CD4-positive, alpha-beta memory T cell (primary cell): ENCODE measurements around the gene PFN3. TPM values are rescaled to one million over a fixed set of nuclear protein-coding genes. Genes with fewer than 3 reads are reported as not detected.

Experiments
- CTCF ChIA-PET: fragments of 350-600 bp; sonication (Branson Sonifier 250); formaldehyde crosslinking; loops from one replicate; lab custom pipeline; 2021; ENCODE audit warnings: inconsistent platforms; ENCODE audit not compliant: partially characterized antibody; lab: Charles Lee
- POLR2A ChIA-PET: fragments of 350-600 bp; sonication (Branson Sonifier 250); formaldehyde crosslinking; loops from one replicate; lab custom pipeline; 2021; ENCODE audit not compliant: partially characterized antibody; lab: Charles Lee
- DNase-seq, 5 donors: peaks; one replicate each; pipeline versions ENCODE4 v3.0.0 to v3.0.0-alpha.2; 2020 to 2022; ENCODE audit warnings: mixed read lengths in 1 of 5
- H3K27ac ChIP-seq: one replicate; pipeline ENCODE4 v1.7.0; 2013; ENCODE audit warnings: low read depth, low read length
- H3K27me3 ChIP-seq: 2 replicates; pipeline ENCODE4 v1.7.0; 2013; ENCODE audit warnings: mild to moderate bottlenecking, low read length, moderate library complexity; ENCODE audit not compliant: insufficient read depth
- H3K36me3 ChIP-seq: 2 replicates; pipeline ENCODE4 v1.7.0; 2013; ENCODE audit warnings: mild to moderate bottlenecking, low read length, moderate library complexity; ENCODE audit not compliant: insufficient read depth
- H3K4me1 ChIP-seq: 2 replicates; pipeline ENCODE4 v1.7.0; 2013; ENCODE audit warnings: mild to moderate bottlenecking, low read length, moderate library complexity; ENCODE audit not compliant: insufficient read depth
- H3K4me3 ChIP-seq, 2 donors: one replicate each; pipeline ENCODE4 v1.7.0; 2013; ENCODE audit warnings: low read length in 2 of 2, mild to moderate bottlenecking in 1 of 2
- H3K9me3 ChIP-seq, 2 donors: one replicate each; pipeline ENCODE4 v1.7.0; 2013; ENCODE audit warnings: low read length in 2 of 2, control low read depth in 1 of 2; ENCODE audit not compliant: control insufficient read depth in 1 of 2
- H3K27ac Mint-ChIP-seq, 7 donors: one replicate each; pipeline ENCODE4 v1.8.0; 2020 to 2021; ENCODE audit warnings: mixed read lengths in 7 of 7, mild to moderate bottlenecking in 6 of 7, inconsistent platforms in 3 of 7, moderate library complexity in 3 of 7
- H3K27me3 Mint-ChIP-seq, 2 donors: one replicate each; pipeline ENCODE4 v1.8.0; 2020 to 2021; ENCODE audit warnings: mixed read lengths in 2 of 2
- H3K36me3 Mint-ChIP-seq, 2 donors: one replicate each; pipeline ENCODE4 v1.8.0; 2020 to 2021; ENCODE audit warnings: mixed read lengths in 2 of 2, inconsistent platforms in 1 of 2, mild to moderate bottlenecking in 1 of 2
- H3K4me1 Mint-ChIP-seq, 4 donors: one replicate each; pipeline ENCODE4 v1.8.0; 2020 to 2021; ENCODE audit warnings: mixed read lengths in 4 of 4, mild to moderate bottlenecking in 1 of 4
- H3K4me3 Mint-ChIP-seq, 8 donors: one replicate each; pipeline ENCODE4 v1.8.0; 2020 to 2021; ENCODE audit warnings: mixed read lengths in 8 of 8, mild to moderate bottlenecking in 7 of 8, moderate library complexity in 6 of 8, inconsistent platforms in 3 of 8
- H3K9me3 Mint-ChIP-seq, 8 donors: one replicate each; pipeline ENCODE4 v1.8.0; 2020 to 2021; ENCODE audit warnings: mixed read lengths in 8 of 8, mild to moderate bottlenecking in 5 of 8, inconsistent platforms in 3 of 8, moderate library complexity in 1 of 8
- intact Hi-C: fragments of 100-400 bp; cut with micrococcal nuclease; formaldehyde crosslinking; loops from one replicate; pipeline ENCODE4 v1.15.1; 2023
- polyA plus RNA-seq, 2 donors: library from polyadenylated mRNA; unstranded; fragments of 300-500 nt; fragmentation: Illumina TruSeq; gene quantifications; one replicate each; pipeline ENCODE4 v1.2.3, GENCODE V29; 2021
- total RNA-seq, 2 experiments: library from RNA; stranded (reverse); gene quantifications; one replicate each; pipeline ENCODE4 v1.2.3, GENCODE V29; 2021

PFN3 gene
- total and polyA plus RNA-seq, 4 experiments from 2014 or later: not detected

DNA sequence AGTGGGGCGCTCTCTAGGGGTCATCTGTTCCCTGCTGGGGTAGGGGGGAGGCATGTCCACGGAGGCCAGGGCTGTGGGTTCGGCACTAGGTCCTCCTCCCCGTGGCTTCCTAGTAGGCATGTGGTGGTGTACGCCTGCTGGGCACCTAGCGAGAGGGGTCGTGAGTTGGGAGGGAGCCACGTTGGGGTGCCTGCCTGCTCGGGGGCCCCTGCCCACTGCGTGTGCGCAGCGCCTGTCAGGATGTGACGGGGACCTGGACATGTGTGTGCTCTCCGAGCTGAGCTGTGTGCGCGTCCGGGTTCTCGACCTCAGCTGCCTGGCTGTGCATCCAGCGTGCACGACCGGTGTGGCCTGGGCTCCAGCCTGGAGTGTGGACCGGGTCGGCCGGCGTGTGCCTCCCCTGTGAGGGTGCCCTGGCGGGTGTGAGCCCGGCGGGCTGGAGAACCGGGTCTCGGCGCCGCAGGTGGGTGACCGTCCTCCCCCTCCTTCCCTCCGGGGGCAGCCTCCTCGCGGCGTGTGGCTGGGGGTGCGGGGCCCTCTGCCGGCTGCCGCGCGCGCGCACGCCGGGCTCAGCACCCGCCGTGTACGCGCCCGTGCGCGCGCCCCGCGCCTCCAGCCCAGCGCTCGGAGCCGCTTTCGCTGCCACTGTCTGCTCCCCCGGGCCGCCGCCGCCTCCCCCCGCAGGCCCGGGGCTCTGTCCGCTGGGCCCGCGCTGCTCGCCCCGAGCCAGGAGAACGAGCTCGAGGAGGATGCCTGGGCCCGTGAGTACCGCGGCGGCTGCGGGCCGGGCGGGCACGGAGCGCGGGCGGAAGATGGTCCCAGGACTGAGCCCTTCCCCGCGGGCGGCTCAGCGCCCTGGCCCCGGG lies 46.0 kb upstream of the PFN3 start, which contains the start of gene PRR7:
Gene PRR7, plus strand, starts transcription at position 615 of the 866 bp plus-strand sequence. CDS start 8,254 bp downstream, outside the sequence.
- intact Hi-C loops: loop anchor here (1.0 to 2.0 kb wide), 3 partner anchors 8 to 44 kb away; partner anchors contain the start of gene GRK6
- POLR2A ChIA-PET: interaction anchor here (0.6 to 20.7 kb wide), 18 partner anchors 8 to 137 kb away, joined by 3 to 1171 read pairs (median 7); partner anchors contain the start of genes DDX41, F12, GRK6 and LMAN2
- Mint-ChIP-seq H3K9me3 (peaks cover 0 to 4% (median 0%) of the 10 kb centered on the region in 8 donors), H3K4me1 (peaks cover 25 to 53% (median 41%) of the 10 kb centered on the region in 4 donors), H3K4me3 (peak within 1 kb of the TSS; percentile 81 to 90 (median 85)), H3K27ac (peak within 1 kb of the TSS; percentile 95 to 99 (median 97)), H3K36me3 (peaks cover 0 to 25% of the 10 kb centered on the region in 2 donors), H3K27me3 (no peaks in the 10 kb centered on the region)
- peak; percentile 77 to 85 (median 82) for DNase-seq
- peaks cover 51% of the 10 kb centered on the region for H3K4me1 ChIP-seq
- H3K36me3 ChIP-seq: peaks cover 8% of the 10 kb centered on the region
- peak within 1 kb of the TSS in 1 of 2 donors; percentile 50 for H3K4me3 ChIP-seq
- no peaks in the 10 kb centered on the region for H3K9me3 ChIP-seq
- CTCF ChIA-PET: interaction anchor here (1.0 to 26.1 kb wide), 7 partner anchors 8 to 333 kb away, joined by 4 to 821 read pairs (median 49); partner anchors contain the start of genes F12, GRK6 and PFN3
- H3K27me3 ChIP-seq: no peaks in the 10 kb centered on the region
- peak within 1 kb of the TSS; percentile 94 for H3K27ac ChIP-seq

DNA sequence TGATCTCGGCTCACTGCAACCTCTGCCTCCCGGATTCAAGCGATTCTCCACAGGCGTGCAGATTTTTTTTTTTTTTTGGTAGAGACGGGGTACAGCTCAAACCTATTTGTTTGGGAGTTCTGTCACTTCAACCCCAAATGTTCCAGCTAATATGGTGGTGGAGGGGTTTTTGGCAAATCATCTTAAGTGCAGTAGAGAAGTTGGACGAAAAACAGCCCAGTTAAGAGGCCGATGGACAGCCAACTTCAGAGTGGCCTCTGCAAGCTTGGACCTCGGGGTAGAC lies 45.4 kb upstream of the PFN3 start:
- Mint-ChIP-seq H3K27ac (peak overlapping the region; percentile 95 to 99 (median 97)), H3K36me3 (peaks cover 0 to 27% of the 10 kb centered on the region in 2 donors), H3K9me3 (peaks cover 0 to 4% (median 0%) of the 10 kb centered on the region in 8 donors), H3K27me3 (no peaks in the 10 kb centered on the region), H3K4me1 (peaks cover 25 to 55% (median 41%) of the 10 kb centered on the region in 4 donors), H3K4me3 (peak overlapping the region; percentile 81 to 90 (median 85))
- Histone ChIP-seq H3K9me3 (no peaks in the 10 kb centered on the region), H3K27ac (peak overlapping the region; percentile 94), H3K4me1 (peaks cover 57% of the 10 kb centered on the region), H3K4me3 (peak overlapping the region in 1 of 2 donors; percentile 50), H3K27me3 (no peaks in the 10 kb centered on the region), H3K36me3 (peaks cover 14% of the 10 kb centered on the region)
- CTCF ChIA-PET: interaction anchor here (1.3 to 26.1 kb wide), 7 partner anchors 9 to 333 kb away, joined by 3 to 821 read pairs (median 49); partner anchors contain the start of genes F12, GRK6, PFN3 and PRELID1
- POLR2A ChIA-PET: interaction anchor here (0.8 to 20.7 kb wide), 15 partner anchors 8 to 137 kb away, joined by 3 to 1171 read pairs (median 22); partner anchors contain the start of genes F12, GRK6, LMAN2 and PDLIM7
- intact Hi-C loops: loop anchor here (1.0 to 2.0 kb wide), 3 partner anchors 8 to 43 kb away; partner anchors contain the start of gene GRK6
- DNase-seq: peak in 3 of 5 donors; percentile 30 to 39 (median 35)

DNA sequence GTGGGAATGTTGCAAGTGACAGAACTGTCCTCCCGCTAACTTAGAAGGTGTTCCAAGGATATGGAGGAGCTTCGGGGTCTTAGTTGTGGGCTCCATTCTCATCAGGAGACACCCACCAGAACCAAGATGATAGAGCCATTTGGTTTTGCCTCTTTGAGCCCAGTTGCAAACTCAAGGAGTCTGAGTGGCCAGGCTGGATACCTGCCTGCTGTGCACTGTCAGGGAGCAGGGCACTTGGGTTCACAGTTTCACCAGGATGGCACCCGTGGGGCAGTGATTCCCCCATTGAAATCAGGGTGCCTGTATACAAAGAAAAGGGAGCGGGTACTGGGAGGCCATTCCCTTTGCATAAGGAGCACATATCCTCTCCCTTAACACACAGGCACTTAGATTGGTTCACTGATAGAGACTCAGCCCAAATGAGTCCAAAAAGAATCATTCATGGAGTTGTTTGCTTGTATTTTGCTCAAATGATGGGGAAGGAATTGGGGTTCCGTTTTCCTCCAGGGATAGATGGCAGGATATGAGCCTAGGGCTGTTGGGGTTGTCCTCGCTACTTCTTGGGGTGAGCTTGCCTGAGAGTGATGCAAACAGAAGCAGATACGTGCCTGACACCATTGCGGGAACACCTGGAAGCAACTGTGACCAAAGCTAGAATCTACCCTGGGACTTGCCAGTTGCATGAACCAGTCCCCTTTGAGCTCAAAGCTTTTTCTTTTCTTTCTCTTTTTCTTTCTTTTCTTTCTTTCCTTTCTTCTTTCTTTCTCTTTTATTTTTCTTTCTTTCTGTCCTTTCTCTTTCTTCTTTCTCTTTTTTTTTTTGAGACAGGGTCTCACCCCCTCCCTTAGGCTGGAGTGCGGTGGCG lies 44.8 kb upstream of the PFN3 start:
- ChIA-PET CTCF (interaction anchor here (1.3 to 26.1 kb wide), 9 partner anchors 7 to 332 kb away, joined by 3 to 821 read pairs (median 6); partner anchors contain the start of genes F12, GRK6, PFN3 and PRELID1), POLR2A (interaction anchor here (0.6 to 20.7 kb wide), 15 partner anchors 7 to 136 kb away, joined by 3 to 1171 read pairs (median 22); partner anchors contain the start of genes F12, GRK6, PDLIM7 and PFN3)
- peak overlapping the region; percentile 81 to 90 (median 85) for H3K4me3 Mint-ChIP-seq
- no peaks in the 10 kb centered on the region for H3K27me3 Mint-ChIP-seq
- peak overlapping the region; percentile 95 to 99 (median 97) for H3K27ac Mint-ChIP-seq
- H3K9me3 Mint-ChIP-seq: peaks cover 0 to 4% (median 0%) of the 10 kb centered on the region in 8 donors
- peaks cover 20% of the 10 kb centered on the region for H3K36me3 ChIP-seq
- peaks cover 3 to 30% of the 10 kb centered on the region in 2 donors for H3K36me3 Mint-ChIP-seq
- no peaks in the 10 kb centered on the region for H3K27me3 ChIP-seq
- peaks cover 62% of the 10 kb centered on the region for H3K4me1 ChIP-seq
- H3K4me1 Mint-ChIP-seq: peaks cover 28 to 59% (median 43%) of the 10 kb centered on the region in 4 donors
- no peak overlapping the region for H3K4me3 ChIP-seq
- peak overlapping the region; percentile 94 for H3K27ac ChIP-seq
- intact Hi-C loops: no loop called here
- peak; percentile 48 to 79 (median 56) for DNase-seq
- H3K9me3 ChIP-seq: no peaks in the 10 kb centered on the region

DNA sequence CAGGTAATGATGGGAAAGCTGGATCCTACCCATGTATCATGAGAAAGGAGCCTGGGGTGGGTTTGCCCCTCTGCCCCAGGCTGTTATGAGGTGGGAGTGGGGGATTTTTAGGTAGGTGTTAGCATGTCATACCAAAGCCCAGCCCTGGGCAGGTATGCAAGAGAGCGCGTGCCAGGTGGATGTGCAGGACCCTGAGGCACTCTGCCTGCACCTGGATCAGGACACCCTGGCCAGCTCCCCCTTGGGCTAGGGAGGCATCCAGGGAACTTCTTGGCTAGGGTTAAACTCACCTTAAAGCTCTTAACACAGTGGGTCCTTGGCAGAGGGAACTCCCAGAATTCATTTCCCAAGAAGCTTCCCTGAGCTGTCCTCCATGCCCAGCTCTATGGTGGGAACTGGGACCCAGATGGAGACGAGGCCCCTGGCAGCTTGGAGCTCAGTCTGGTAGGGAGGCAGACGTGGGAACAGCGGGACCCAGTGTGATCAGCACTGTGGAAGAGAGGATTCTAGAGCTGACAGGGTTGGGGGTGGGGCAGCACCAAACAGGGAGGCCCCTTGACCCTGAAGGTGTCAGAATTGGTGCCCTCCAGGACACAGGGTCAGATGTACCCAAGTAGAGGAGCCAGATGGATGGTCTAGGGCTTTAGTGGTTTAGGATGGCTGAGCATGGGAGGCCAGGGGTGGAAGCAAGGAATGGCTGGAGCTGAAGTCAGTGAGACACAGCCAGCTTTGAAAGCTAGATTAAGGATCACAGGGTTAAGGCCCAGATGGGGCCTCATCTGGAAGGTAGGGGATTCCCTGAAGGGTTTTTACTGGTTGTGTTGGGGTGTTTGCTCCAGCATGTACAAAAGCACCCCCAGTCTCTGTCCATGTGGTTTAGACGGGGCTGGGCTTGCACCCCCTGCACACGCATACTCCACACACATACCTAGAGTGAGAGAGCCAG lies 43.9 kb upstream of the PFN3 start:
- DNase-seq: peak in 4 of 5 donors; percentile 46 to 80 (median 57)
- peak overlapping the region; percentile 94 for H3K27ac ChIP-seq
- H3K4me1 ChIP-seq: peaks cover 71% of the 10 kb centered on the region

DNA sequence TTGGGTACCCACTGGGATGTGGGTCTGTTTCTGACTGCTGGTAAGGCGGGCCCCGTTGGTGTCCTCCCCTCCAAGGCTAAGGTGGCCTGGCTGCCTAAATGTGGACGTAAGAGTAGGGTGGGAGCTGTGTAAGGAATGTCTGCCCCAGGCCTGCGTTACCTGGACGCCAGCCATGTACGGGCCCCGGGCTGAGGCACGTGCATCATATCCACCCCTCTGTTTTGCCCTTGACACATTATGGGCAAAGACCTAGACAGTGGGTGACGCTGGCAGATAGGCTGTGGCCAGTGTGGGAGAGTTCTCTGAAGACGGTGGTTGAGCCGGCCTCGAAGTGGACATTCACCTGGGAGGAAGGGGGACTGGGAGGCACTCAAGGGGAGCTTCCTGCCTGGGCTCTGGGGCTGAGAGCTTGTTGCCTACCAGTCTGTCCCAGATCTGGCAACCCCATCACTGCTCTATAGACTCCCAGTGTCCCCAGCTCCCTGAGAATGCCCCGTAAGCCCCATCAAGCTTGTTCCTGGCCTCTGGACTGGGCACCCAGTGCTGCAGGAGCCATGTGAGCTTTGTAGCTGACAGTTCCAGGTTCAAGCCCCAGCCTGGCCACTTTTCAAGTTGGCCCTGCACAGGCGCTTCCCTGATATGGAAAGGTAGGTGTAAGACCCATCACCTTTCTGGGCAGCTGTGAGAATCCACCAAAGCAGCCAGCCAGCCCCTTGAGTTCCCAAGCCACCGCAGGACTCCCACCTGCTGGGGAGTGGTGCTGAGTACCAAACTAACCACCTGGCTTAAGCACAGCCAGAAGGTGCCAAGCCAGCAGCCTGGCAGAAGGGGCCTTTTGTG lies 42.9 kb upstream of the PFN3 start:
- no peak overlapping the region for H3K4me3 Mint-ChIP-seq
- peaks cover 72% of the 10 kb centered on the region for H3K4me1 ChIP-seq
- no peak for DNase-seq
- H3K9me3 ChIP-seq: no peaks in the 10 kb centered on the region
- peak overlapping the region; percentile 94 for H3K27ac ChIP-seq
- peaks cover 0 to 1% (median 0%) of the 10 kb centered on the region in 8 donors for H3K9me3 Mint-ChIP-seq
- H3K36me3 Mint-ChIP-seq: peaks cover 21 to 45% of the 10 kb centered on the region in 2 donors
- peaks cover 26% of the 10 kb centered on the region for H3K36me3 ChIP-seq
- peak overlapping the region; percentile 41 to 99 (median 95) for H3K27ac Mint-ChIP-seq
- H3K27me3 Mint-ChIP-seq: no peaks in the 10 kb centered on the region
- H3K27me3 ChIP-seq: no peaks in the 10 kb centered on the region
- intact Hi-C loops: no loop called here
- H3K4me1 Mint-ChIP-seq: peaks cover 39 to 70% (median 55%) of the 10 kb centered on the region in 4 donors
- ChIA-PET CTCF (interaction anchor here (1.6 to 26.1 kb wide), 6 partner anchors 9 to 57 kb away, joined by 3 to 821 read pairs (median 55); partner anchors contain the start of genes F12, GRK6 and PFN3), POLR2A (interaction anchor here (0.9 to 20.7 kb wide), 8 partner anchors 7 to 133 kb away, joined by 3 to 1171 read pairs (median 90); partner anchors contain the start of genes F12, GRK6, PFN3 and RGS14)
- no peak overlapping the region for H3K4me3 ChIP-seq

More for the DNA sequence above, 43.9 kb upstream of the PFN3 start:
- Mint-ChIP-seq H3K27ac (peak overlapping the region; percentile 95 to 99 (median 97)), H3K4me3 (peak overlapping the region; percentile 16 to 89 (median 82)), H3K27me3 (no peaks in the 10 kb centered on the region), H3K4me1 (peaks cover 36 to 68% (median 52%) of the 10 kb centered on the region in 4 donors), H3K9me3 (peaks cover 0 to 4% (median 0%) of the 10 kb centered on the region in 8 donors), H3K36me3 (peaks cover 13 to 39% of the 10 kb centered on the region in 2 donors)
- Histone ChIP-seq H3K9me3 (no peaks in the 10 kb centered on the region), H3K4me3 (no peak overlapping the region), H3K36me3 (peaks cover 21% of the 10 kb centered on the region), H3K27me3 (no peaks in the 10 kb centered on the region)
- POLR2A ChIA-PET: interaction anchor here (0.8 to 20.7 kb wide), 10 partner anchors 8 to 134 kb away, joined by 3 to 1171 read pairs (median 54); partner anchors contain the start of genes F12, GRK6, PDLIM7 and PFN3
- intact Hi-C loops: no loop called here
- CTCF ChIA-PET: interaction anchor here (1.3 to 26.1 kb wide), 9 partner anchors 8 to 141 kb away, joined by 3 to 821 read pairs (median 6); partner anchors contain the start of genes F12, GRK6, PFN3 and PRELID1
